ENCODE data around the gene GOLGA6B.

DNA sequence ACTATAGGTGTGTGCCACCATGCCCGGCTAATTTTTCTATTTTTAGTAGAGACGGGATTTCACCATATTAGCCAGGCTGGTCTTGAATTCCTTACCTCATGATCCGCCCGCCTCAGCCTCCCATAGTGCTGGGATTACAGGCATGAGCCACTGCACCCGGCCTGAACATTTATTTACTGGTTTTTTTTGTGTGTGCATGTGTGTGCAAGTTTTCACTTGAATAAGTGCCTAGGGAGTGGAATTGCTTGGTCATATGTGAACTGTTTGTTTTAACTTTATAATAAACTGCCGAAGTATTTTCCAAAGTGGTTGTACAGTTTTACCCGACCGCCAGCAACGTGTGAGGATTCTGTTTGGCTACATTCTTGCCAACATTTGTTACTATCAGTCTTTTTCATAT lies 45.6 kb downstream of the GOLGA6B start:
- TF ChIP-seq POLR2A (IDR thresholded peaks at IDR 0.05), result no peak
- TF ChIP-seq, protein P1, sequence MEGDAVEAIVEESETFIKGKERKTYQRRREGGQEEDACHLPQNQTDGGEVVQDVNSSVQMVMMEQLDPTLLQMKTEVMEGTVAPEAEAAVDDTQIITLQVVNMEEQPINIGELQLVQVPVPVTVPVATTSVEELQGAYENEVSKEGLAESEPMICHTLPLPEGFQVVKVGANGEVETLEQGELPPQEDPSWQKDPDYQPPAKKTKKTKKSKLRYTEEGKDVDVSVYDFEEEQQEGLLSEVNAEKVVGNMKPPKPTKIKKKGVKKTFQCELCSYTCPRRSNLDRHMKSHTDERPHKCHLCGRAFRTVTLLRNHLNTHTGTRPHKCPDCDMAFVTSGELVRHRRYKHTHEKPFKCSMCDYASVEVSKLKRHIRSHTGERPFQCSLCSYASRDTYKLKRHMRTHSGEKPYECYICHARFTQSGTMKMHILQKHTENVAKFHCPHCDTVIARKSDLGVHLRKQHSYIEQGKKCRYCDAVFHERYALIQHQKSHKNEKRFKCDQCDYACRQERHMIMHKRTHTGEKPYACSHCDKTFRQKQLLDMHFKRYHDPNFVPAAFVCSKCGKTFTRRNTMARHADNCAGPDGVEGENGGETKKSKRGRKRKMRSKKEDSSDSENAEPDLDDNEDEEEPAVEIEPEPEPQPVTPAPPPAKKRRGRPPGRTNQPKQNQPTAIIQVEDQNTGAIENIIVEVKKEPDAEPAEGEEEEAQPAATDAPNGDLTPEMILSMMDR (IDR thresholded peaks at IDR 0.05), result no peak
